HL-60 (cell line): ENCODE measurements around the gene MTHFD1L.

Experiments
- DNase-seq, 2 experiments: peaks; one replicate each; pipeline ENCODE4 v3.0.0-alpha.2; 2010 to 2020; ENCODE audit warnings: low read depth in 1 of 2, low spot score in 1 of 2
- H3K27ac ChIP-seq: fragments of 250-450 bp; sonication (Bioruptor Pico); replicated peaks from 2 replicates; pipeline ENCODE4 v1.5.1; 2020; ENCODE audit warnings: mild to moderate bottlenecking, moderate library complexity
- H3K27me3 ChIP-seq: fragments of 250-450 bp; sonication (Bioruptor Pico); 2 replicates; pipeline ENCODE4 v1.5.1; 2021; ENCODE audit warnings: mild to moderate bottlenecking, moderate library complexity; ENCODE audit not compliant: insufficient read depth, poor library complexity, severe bottlenecking
- H3K4me3 ChIP-seq: replicated peaks from 2 replicates; pipeline ENCODE4 v1.5.1; 2011; ENCODE audit warnings: mild to moderate bottlenecking, control low read depth, low read length; ENCODE audit not compliant: insufficient read depth
- GABPA ChIP-seq: IDR thresholded peaks from 2 replicates; pipeline ENCODE4 v1.6.1; 2012; ENCODE audit warnings: low read depth
- POLR2AphosphoS5 ChIP-seq: IDR thresholded peaks from 2 replicates; pipeline ENCODE4 v1.6.1; 2012; ENCODE audit warnings: low read depth
- SPI1 ChIP-seq: IDR thresholded peaks from 2 replicates; pipeline ENCODE4 v1.6.1; 2012; ENCODE audit warnings: low read depth, mild to moderate bottlenecking, borderline replicate concordance
- TF ChIP-seq, protein P1 (sequence below): IDR thresholded peaks from one replicate; pipeline ENCODE4 v1.5.1; 2011; ENCODE audit warnings: low read length, control low read depth, inconsistent platforms; ENCODE audit not compliant: insufficient read depth
- TF ChIP-seq, protein P2 (sequence below): IDR thresholded peaks from 2 replicates; pipeline ENCODE4 v1.6.1; 2012; ENCODE audit warnings: low read depth; ENCODE audit not compliant: insufficient replicate concordance

The MTHFD1L gene

DNA sequence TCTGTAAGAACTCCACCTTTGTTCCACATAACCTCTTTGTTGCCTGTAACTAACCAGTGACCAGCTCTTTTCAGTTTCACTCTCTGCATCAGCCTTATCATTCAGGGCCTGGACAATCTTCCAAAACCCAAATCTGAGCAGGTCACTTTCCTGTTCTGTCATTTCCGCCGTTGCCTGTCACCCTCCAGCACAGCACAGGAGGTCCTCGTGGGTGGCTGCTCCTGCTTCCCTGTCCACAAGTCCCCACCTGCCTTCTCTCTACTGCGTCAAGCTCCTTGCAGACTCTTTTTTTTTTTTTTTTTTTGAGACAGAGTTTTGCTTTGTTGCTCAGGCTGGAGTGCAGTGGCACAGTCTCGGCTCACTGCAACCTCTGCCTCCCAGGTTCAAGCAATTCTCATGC lies 73.9 kb downstream of the MTHFD1L start:
- DNase-seq = no peak
- H3K27me3 ChIP-seq = no peaks in the 10 kb centered on the region
- H3K4me3 ChIP-seq = no peak overlapping the region
- TF ChIP-seq GABPA (no peak), POLR2AphosphoS5 (no peak), SPI1 (no peak)
- TF ChIP-seq, protein P1, sequence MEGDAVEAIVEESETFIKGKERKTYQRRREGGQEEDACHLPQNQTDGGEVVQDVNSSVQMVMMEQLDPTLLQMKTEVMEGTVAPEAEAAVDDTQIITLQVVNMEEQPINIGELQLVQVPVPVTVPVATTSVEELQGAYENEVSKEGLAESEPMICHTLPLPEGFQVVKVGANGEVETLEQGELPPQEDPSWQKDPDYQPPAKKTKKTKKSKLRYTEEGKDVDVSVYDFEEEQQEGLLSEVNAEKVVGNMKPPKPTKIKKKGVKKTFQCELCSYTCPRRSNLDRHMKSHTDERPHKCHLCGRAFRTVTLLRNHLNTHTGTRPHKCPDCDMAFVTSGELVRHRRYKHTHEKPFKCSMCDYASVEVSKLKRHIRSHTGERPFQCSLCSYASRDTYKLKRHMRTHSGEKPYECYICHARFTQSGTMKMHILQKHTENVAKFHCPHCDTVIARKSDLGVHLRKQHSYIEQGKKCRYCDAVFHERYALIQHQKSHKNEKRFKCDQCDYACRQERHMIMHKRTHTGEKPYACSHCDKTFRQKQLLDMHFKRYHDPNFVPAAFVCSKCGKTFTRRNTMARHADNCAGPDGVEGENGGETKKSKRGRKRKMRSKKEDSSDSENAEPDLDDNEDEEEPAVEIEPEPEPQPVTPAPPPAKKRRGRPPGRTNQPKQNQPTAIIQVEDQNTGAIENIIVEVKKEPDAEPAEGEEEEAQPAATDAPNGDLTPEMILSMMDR = no peak
- TF ChIP-seq, protein P2, sequence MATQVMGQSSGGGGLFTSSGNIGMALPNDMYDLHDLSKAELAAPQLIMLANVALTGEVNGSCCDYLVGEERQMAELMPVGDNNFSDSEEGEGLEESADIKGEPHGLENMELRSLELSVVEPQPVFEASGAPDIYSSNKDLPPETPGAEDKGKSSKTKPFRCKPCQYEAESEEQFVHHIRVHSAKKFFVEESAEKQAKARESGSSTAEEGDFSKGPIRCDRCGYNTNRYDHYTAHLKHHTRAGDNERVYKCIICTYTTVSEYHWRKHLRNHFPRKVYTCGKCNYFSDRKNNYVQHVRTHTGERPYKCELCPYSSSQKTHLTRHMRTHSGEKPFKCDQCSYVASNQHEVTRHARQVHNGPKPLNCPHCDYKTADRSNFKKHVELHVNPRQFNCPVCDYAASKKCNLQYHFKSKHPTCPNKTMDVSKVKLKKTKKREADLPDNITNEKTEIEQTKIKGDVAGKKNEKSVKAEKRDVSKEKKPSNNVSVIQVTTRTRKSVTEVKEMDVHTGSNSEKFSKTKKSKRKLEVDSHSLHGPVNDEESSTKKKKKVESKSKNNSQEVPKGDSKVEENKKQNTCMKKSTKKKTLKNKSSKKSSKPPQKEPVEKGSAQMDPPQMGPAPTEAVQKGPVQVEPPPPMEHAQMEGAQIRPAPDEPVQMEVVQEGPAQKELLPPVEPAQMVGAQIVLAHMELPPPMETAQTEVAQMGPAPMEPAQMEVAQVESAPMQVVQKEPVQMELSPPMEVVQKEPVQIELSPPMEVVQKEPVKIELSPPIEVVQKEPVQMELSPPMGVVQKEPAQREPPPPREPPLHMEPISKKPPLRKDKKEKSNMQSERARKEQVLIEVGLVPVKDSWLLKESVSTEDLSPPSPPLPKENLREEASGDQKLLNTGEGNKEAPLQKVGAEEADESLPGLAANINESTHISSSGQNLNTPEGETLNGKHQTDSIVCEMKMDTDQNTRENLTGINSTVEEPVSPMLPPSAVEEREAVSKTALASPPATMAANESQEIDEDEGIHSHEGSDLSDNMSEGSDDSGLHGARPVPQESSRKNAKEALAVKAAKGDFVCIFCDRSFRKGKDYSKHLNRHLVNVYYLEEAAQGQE = no peak
- no peak overlapping the region for H3K27ac ChIP-seq

DNA sequence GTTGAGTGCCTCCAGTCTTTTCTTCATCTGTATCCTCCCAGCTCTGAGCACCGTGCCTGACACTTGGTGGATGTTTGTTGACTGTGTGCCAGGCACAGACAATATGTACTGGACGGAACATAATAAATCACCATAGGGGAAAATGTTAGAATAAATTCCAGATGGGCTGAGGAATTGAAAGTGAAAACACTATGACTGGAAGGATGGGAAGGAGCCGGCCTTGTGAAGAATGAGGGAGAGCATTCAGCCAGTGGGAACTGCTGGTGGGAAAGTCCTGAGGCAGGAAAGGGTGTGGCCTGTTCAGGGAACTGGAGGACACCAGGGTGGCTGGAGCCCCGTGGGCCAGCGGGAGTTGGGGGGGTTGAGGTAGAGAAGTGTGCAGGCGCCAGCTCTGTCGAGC lies 75.4 kb downstream of the MTHFD1L start:
- H3K27me3 ChIP-seq = no peaks in the 10 kb centered on the region
- H3K27ac ChIP-seq = no peak overlapping the region
- no peak for DNase-seq
- no peak for TF ChIP-seq SPI1
- TF ChIP-seq, protein P2 = no peak
- no peak for TF ChIP-seq POLR2AphosphoS5
- no peak for TF ChIP-seq GABPA
- TF ChIP-seq, protein P1 = no peak
- no peak overlapping the region for H3K4me3 ChIP-seq

DNA sequence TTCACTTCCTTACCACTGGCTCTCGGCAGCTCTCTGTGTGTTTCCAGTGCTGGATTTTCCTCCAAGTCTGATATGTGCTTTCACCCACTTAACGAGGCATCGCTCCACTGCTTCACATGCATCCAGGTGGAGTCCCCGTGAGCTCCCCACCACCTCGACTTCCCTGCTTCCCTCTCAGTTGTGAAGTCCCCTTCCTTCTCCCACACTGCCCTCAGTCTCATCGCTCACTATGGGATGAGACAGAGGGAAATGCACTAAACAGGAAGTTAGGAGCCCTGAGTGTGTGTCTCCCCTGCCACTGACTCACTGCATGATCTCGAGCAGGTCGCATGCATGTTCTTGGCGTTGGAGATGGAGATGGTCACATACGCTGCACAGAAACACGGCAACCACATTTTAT lies 84.0 kb downstream of the MTHFD1L start:
- Histone ChIP-seq H3K27me3 (no peaks in the 10 kb centered on the region), H3K27ac (no peak overlapping the region), H3K4me3 (no peak overlapping the region)
- TF ChIP-seq GABPA (no peak), POLR2AphosphoS5 (no peak), SPI1 (no peak)
- TF ChIP-seq, protein P1 = no peak
- TF ChIP-seq, protein P2 = no peak
- no peak for DNase-seq
